ENCODE data around the gene RTBDN.

GRCh38 chr19:12782424-12783290 is 51.7 kb downstream of the RTBDN start:
- TF ChIP-seq POLR2AphosphoS5 (IDR thresholded peaks at IDR 0.05; ENCODE audit: low read depth, low read length) (no peak; the same call in 1 of the 2 replicates), TAF1 (IDR thresholded peaks at IDR 0.05; ENCODE audit: borderline replicate concordance, insufficient read depth, low read length) (no peak), REST (IDR thresholded peaks at IDR 0.05; ENCODE audit: insufficient read depth in 1 of 2, low read depth in 2 of 2, low read length in 2 of 2) (no peak)

Measured in PFSK-1 (cell line).